ENCODE data around the gene LSS. TPM values are rescaled to one million over a fixed set of nuclear protein-coding genes. Genes with fewer than 3 reads are reported as not detected.
A peak's percentile ranks its signal among the peaks of the same experiment; 100 is the strongest.

Gene LSS
- total RNA-seq, 2 donors from 2014 or later = 78.2 to 142 TPM

DNA sequence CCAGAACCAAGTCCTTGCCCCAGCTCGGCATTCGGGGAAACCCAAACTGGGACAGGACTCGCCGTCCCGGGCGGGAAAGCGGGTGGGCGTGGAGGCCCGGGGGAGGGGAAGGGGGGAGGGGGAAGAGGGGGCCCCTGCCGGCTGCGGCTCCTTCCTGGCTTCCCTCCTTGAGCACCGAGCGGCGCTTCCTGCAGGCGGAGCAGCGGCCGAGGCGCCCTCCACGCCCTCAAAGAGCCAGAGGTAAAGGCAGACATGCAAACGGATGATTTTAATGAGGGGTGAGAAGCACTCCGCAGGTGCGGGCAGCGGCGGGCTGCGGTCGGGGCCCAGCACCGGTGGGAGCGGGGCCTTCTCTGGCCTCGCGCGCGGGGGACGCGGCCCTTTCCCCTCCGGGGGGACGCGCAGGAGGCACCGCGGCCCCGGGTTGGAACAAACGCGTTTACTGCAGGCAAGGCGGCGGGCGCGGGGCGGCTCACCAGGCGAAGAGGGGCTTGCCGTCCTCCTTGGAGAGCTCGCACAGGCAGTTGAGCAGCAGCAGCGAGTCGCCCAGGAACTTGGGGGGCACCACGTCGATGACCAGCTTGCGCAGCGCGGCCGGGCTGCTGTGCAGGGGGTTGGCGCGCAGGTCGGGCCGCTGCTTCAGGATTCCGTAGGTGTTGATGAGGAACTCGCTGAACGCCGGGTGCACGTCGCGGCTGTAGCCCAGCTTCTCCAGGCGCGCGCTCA lies 67.5 kb downstream of the LSS start:
- Histone ChIP-seq H3K27ac (no peak overlapping the region), H3K27me3 (no peaks in the 10 kb centered on the region), H3K36me3 (no peaks in the 10 kb centered on the region), H3K9me3 (no peaks in the 10 kb centered on the region), H3K4me1 (no peaks in the 10 kb centered on the region), H3K4me3 (no peak overlapping the region), H3K9ac (ENCODE audit: low read depth in 2 of 2, low read length in 2 of 2) (no peak overlapping the region)
- DNase-seq = peak; percentile 16
- intact Hi-C loops (cut with DNase I) = no loop called here
- TF ChIP-seq, protein P1, sequence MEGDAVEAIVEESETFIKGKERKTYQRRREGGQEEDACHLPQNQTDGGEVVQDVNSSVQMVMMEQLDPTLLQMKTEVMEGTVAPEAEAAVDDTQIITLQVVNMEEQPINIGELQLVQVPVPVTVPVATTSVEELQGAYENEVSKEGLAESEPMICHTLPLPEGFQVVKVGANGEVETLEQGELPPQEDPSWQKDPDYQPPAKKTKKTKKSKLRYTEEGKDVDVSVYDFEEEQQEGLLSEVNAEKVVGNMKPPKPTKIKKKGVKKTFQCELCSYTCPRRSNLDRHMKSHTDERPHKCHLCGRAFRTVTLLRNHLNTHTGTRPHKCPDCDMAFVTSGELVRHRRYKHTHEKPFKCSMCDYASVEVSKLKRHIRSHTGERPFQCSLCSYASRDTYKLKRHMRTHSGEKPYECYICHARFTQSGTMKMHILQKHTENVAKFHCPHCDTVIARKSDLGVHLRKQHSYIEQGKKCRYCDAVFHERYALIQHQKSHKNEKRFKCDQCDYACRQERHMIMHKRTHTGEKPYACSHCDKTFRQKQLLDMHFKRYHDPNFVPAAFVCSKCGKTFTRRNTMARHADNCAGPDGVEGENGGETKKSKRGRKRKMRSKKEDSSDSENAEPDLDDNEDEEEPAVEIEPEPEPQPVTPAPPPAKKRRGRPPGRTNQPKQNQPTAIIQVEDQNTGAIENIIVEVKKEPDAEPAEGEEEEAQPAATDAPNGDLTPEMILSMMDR (IDR thresholded peaks at IDR 0.05) = no peak

DNA sequence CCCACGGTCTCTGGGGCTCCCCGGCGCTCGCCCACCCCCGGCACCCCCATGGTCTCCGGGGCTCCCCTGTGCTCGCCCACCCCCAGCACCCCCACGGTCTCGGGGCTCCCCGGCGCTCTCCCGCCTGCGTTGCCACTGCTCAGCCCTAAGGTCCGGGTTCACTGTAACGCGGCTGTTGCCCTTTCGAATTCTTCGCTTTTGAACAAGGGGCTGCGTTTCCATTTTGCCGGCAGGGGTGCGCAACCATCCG lies 68.0 kb downstream of the LSS start:
- intact Hi-C loops (cut with DNase I) = no loop called here

DNA sequence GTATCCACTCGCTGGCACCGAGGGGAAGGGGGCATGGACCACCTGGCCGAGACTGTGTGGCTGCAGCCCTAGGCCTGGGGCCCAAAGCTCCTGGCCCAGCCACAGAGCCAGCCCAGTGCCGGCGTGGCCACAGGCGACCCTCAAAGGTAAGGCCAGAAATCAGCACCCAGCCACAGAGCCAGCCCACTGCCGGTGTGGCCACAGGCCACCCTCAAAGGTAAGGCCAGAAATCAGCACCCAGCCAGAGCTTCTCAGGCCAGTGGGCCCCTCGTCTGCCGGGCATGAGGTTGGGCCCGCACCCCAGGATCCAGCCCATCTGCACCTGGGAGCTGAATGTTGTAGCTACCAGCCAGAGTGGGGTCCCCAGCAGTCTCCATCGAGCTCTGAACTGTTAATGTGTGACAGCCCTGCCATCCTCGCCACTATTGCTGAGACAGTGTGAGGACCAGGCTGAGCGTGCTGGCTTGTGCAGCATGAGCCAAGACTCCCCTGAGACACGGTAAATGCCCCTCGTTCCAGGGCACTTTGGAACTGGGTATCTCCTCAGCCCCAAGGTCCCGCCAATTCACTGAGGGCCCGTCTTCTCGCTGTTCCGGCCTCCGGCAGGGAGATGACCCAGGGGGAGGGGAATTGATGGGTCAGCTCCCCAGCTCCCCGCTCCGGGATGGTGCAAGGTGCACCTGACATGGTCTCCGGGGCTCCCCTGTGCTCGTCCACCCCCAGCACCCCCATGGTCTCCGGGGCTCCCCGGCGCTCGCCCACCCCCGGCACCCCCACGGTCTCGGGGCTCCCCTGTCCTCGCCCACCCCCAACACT lies 68.5 kb downstream of the LSS start:
- TF ChIP-seq, protein P1 (IDR thresholded peaks at IDR 0.05) = no peak
- Histone ChIP-seq H3K9ac (ENCODE audit: low read depth in 2 of 2, low read length in 2 of 2) (no peak overlapping the region), H3K27me3 (no peaks in the 10 kb centered on the region), H3K4me3 (no peak overlapping the region), H3K4me1 (no peaks in the 10 kb centered on the region), H3K36me3 (no peaks in the 10 kb centered on the region), H3K9me3 (no peaks in the 10 kb centered on the region), H3K27ac (no peak overlapping the region)
- DNase-seq = peak; percentile 11
- intact Hi-C loops (cut with DNase I) = no loop called here

More for the DNA sequence above, 68.0 kb downstream of the LSS start:
- no peaks in the 10 kb centered on the region for H3K4me1 ChIP-seq
- no peaks in the 10 kb centered on the region for H3K27me3 ChIP-seq
- no peaks in the 10 kb centered on the region for H3K9me3 ChIP-seq
- no peak overlapping the region for H3K4me3 ChIP-seq
- peak; percentile 9 for DNase-seq
- no peaks in the 10 kb centered on the region for H3K36me3 ChIP-seq
- TF ChIP-seq, protein P1 (IDR thresholded peaks at IDR 0.05) = no peak
- H3K27ac ChIP-seq = no peak overlapping the region
- H3K9ac ChIP-seq (ENCODE audit: low read depth in 2 of 2, low read length in 2 of 2) = no peak overlapping the region

DNA sequence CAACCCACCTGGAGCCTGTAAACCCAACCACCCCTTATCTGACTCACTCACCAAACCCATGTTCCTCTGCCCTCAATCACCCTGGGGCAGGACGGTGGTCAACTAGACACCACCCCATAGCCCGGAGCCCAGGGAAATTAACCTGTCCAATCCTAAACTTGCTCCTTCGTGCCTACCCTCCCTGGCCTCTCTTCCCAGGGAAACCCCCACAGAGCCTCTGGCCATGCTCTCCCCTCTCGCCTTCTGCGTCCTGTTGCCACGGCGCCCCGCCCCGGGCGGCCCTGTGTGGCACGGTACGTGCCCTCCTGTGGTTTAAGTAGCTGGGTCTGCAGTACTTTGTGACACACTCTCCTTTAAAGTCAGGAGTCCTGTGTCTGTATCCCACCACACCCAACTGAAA lies 69.2 kb downstream of the LSS start:
- Histone ChIP-seq H3K4me1 (no peaks in the 10 kb centered on the region), H3K27me3 (no peaks in the 10 kb centered on the region), H3K9me3 (no peaks in the 10 kb centered on the region), H3K4me3 (no peak overlapping the region), H3K27ac (no peak overlapping the region), H3K36me3 (no peaks in the 10 kb centered on the region), H3K9ac (ENCODE audit: low read depth in 2 of 2, low read length in 2 of 2) (no peak overlapping the region)
- DNase-seq = peak; percentile 10
- TF ChIP-seq, protein P1 (IDR thresholded peaks at IDR 0.05) = no peak
- intact Hi-C loops (cut with DNase I) = no loop called here

DNA sequence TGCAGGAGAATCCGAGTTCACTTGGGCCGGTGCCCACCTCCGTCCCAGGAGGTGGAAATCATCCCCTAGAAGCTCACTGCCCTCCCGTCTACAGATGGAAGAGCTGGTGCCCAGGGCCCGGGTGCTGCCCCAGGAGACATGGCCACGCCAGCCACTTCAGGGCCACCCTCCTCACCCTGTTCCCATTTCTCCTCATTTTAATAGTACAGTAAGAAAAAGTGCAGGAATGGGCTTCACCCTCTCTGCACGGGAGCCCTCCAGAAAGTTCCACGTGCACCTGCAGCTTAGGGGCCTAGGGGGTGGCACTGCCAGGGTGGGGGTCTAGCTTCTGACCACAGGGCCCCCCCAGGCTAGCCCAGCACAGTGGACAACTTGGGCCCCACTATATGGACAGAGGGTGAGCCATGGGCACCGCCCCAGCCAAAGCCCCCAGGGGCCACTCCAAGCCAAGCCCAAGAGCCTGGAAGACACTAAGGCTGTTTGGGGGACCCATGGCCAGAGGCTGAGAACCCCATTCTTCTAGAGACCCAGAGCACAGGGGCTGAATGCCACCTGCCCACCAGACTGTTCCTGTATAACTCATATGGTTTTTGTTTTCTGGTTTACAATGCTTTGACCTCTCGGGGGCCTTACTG lies 69.8 kb downstream of the LSS start:
- Histone ChIP-seq H3K9ac (ENCODE audit: low read depth in 2 of 2, low read length in 2 of 2) (no peak overlapping the region), H3K9me3 (no peaks in the 10 kb centered on the region), H3K4me1 (no peaks in the 10 kb centered on the region), H3K4me3 (no peak overlapping the region), H3K27me3 (no peaks in the 10 kb centered on the region), H3K27ac (no peak overlapping the region), H3K36me3 (no peaks in the 10 kb centered on the region)
- TF ChIP-seq, protein P1 (IDR thresholded peaks at IDR 0.05) = no peak
- DNase-seq = no peak
- intact Hi-C loops (cut with DNase I) = no loop called here

Data from colonic mucosa (tissue), 4 donors.